ENCODE results near the gene OR51M1.
A peak's percentile ranks its signal among the peaks of the same experiment; 100 is the strongest.

The OR51M1 gene

GRCh38 chr11:5367448-5368074 is 16.1 kb upstream of the OR51M1 start:
- Histone ChIP-seq H3K79me2 (ENCODE audit: control insufficient read depth, insufficient read depth, low read length, poor library complexity) (no peaks in the 10 kb centered on the region), H4K12ac (ENCODE audit: low read depth, low read length) (no peak overlapping the region), H3K27me3 (ENCODE audit: insufficient read depth, low read length) (no peaks in the 10 kb centered on the region), H3K36me3 (ENCODE audit: control insufficient read depth in 1 of 2, insufficient read depth in 2 of 2, low read length in 2 of 2) (no peaks in the 10 kb centered on the region), H3K79me1 (ENCODE audit: low read length) (no peaks in the 10 kb centered on the region), H3K18ac (ENCODE audit: low read length) (no peak overlapping the region), H2BK12ac (ENCODE audit: low read length) (no peak overlapping the region), H2BK120ac (ENCODE audit: insufficient read depth, low read length, poor library complexity) (no peak overlapping the region), H4K8ac (ENCODE audit: low read depth, low read length) (no peak overlapping the region), H2BK5ac (ENCODE audit: low read depth, low read length, poor library complexity) (no peak overlapping the region), H3K4me2 (ENCODE audit: low read length) (no peak overlapping the region), H2AK5ac (ENCODE audit: low read length) (no peak overlapping the region), H2AFZ (ENCODE audit: insufficient read depth, low read length, poor library complexity) (no peak overlapping the region), H3K23ac (ENCODE audit: low read length) (no peak overlapping the region), H4K91ac (ENCODE audit: low read depth, low read length) (no peak overlapping the region), H3K9ac (ENCODE audit: low read length) (no peak overlapping the region), H3K4me1 (ENCODE audit: control insufficient read depth in 1 of 2, insufficient read depth in 2 of 2, low read length in 2 of 2) (peaks cover 0 to 3% of the 10 kb centered on the region in 2 experiments), H3K4ac (ENCODE audit: low read depth, low read length) (no peak overlapping the region), H3K27ac (ENCODE audit: low read depth, low read length) (no peak overlapping the region), H3K4me3 (ENCODE audit: low read depth, low read length) (no peak overlapping the region), H3K9me3 (ENCODE audit: insufficient read depth, low read depth, low read length) (no peaks in the 10 kb centered on the region), H3K14ac (ENCODE audit: low read length) (no peak overlapping the region)
- WGBS (ENCODE audit: extremely low coverage, insufficient coverage, insufficient read length) = no CpG with 5 or more reads among the region's 2 CpGs
- peak in 1 of 2 donors; percentile 46 for DNase-seq

GRCh38 chr11:5368502-5369043 is 15.0 kb upstream of the OR51M1 start:
- Histone ChIP-seq H3K36me3 (ENCODE audit: control insufficient read depth in 1 of 2, insufficient read depth in 2 of 2, low read length in 2 of 2) (no peaks in the 10 kb centered on the region), H4K12ac (ENCODE audit: low read depth, low read length) (no peak overlapping the region), H3K4me2 (ENCODE audit: low read length) (no peak overlapping the region), H2BK12ac (ENCODE audit: low read length) (no peak overlapping the region), H3K23ac (ENCODE audit: low read length) (no peak overlapping the region), H2BK120ac (ENCODE audit: insufficient read depth, low read length, poor library complexity) (no peak overlapping the region), H3K27ac (ENCODE audit: low read depth, low read length) (no peak overlapping the region), H3K4me1 (ENCODE audit: control insufficient read depth in 1 of 2, insufficient read depth in 2 of 2, low read length in 2 of 2) (peaks cover 0 to 3% of the 10 kb centered on the region in 2 experiments), H3K79me2 (ENCODE audit: control insufficient read depth, insufficient read depth, low read length, poor library complexity) (no peaks in the 10 kb centered on the region), H4K91ac (ENCODE audit: low read depth, low read length) (no peak overlapping the region), H2BK5ac (ENCODE audit: low read depth, low read length, poor library complexity) (no peak overlapping the region), H2AK5ac (ENCODE audit: low read length) (no peak overlapping the region), H3K27me3 (ENCODE audit: insufficient read depth, low read length) (no peaks in the 10 kb centered on the region), H3K14ac (ENCODE audit: low read length) (no peak overlapping the region), H3K4ac (ENCODE audit: low read depth, low read length) (no peak overlapping the region), H3K79me1 (ENCODE audit: low read length) (no peaks in the 10 kb centered on the region), H3K18ac (ENCODE audit: low read length) (no peak overlapping the region), H2AFZ (ENCODE audit: insufficient read depth, low read length, poor library complexity) (no peak overlapping the region), H3K9ac (ENCODE audit: low read length) (no peak overlapping the region), H3K4me3 (ENCODE audit: low read depth, low read length) (no peak overlapping the region), H4K8ac (ENCODE audit: low read depth, low read length) (no peak overlapping the region), H3K9me3 (ENCODE audit: insufficient read depth, low read depth, low read length) (peaks cover 2% of the 10 kb centered on the region)
- WGBS (ENCODE audit: extremely low coverage, insufficient coverage, insufficient read length) = no CpG with 5 or more reads among the region's 3 CpGs
- no peak for DNase-seq

- Histone ChIP-seq H3K14ac (ENCODE audit: low read length) (no peak overlapping the region), H3K79me1 (ENCODE audit: low read length) (no peaks in the 10 kb centered on the region), H2AK5ac (ENCODE audit: low read length) (no peak overlapping the region), H3K23ac (ENCODE audit: low read length) (no peak overlapping the region), H3K18ac (ENCODE audit: low read length) (no peak overlapping the region), H4K12ac (ENCODE audit: low read depth, low read length) (no peak overlapping the region), H3K9ac (ENCODE audit: low read length) (no peak overlapping the region), H2BK120ac (ENCODE audit: insufficient read depth, low read length, poor library complexity) (no peak overlapping the region), H3K4me1 (ENCODE audit: control insufficient read depth in 1 of 2, insufficient read depth in 2 of 2, low read length in 2 of 2) (peaks cover 0 to 2% of the 10 kb centered on the region in 2 experiments), H2BK12ac (ENCODE audit: low read length) (no peak overlapping the region), H2AFZ (ENCODE audit: insufficient read depth, low read length, poor library complexity) (no peak overlapping the region), H3K27me3 (ENCODE audit: insufficient read depth, low read length) (no peaks in the 10 kb centered on the region), H4K8ac (ENCODE audit: low read depth, low read length) (no peak overlapping the region), H3K4me3 (ENCODE audit: low read depth, low read length) (no peak overlapping the region), H3K36me3 (ENCODE audit: control insufficient read depth in 1 of 2, insufficient read depth in 2 of 2, low read length in 2 of 2) (no peaks in the 10 kb centered on the region), H3K27ac (ENCODE audit: low read depth, low read length) (no peak overlapping the region), H3K9me3 (ENCODE audit: insufficient read depth, low read depth, low read length) (peaks cover 2% of the 10 kb centered on the region), H3K4ac (ENCODE audit: low read depth, low read length) (no peak overlapping the region), H4K91ac (ENCODE audit: low read depth, low read length) (no peak overlapping the region), H3K79me2 (ENCODE audit: control insufficient read depth, insufficient read depth, low read length, poor library complexity) (no peaks in the 10 kb centered on the region), H2BK5ac (ENCODE audit: low read depth, low read length, poor library complexity) (no peak overlapping the region), H3K4me2 (ENCODE audit: low read length) (no peak overlapping the region)
- peak in 1 of 2 donors; percentile 33 for DNase-seq
These were observed 13.8 kb upstream of the OR51M1 start for GRCh38 chr11:5369789-5370188.

GRCh38 chr11:5380740-5381342 is 2.8 kb upstream of the OR51M1 start:
- no peak overlapping the region for H3K4ac ChIP-seq (ENCODE audit: low read depth, low read length)
- H4K12ac ChIP-seq (ENCODE audit: low read depth, low read length) = no peak overlapping the region
- WGBS (ENCODE audit: extremely low coverage, insufficient coverage, insufficient read length) = no CpG with 5 or more reads among the region's 4 CpGs
- H3K9ac ChIP-seq (ENCODE audit: low read length) = no peak overlapping the region
- H3K27me3 ChIP-seq (ENCODE audit: insufficient read depth, low read length) = no peaks in the 10 kb centered on the region
- H2BK12ac ChIP-seq (ENCODE audit: low read length) = no peak overlapping the region
- H3K4me1 ChIP-seq (ENCODE audit: control insufficient read depth in 1 of 2, insufficient read depth in 2 of 2, low read length in 2 of 2) = no peaks in the 10 kb centered on the region
- H2BK5ac ChIP-seq (ENCODE audit: low read depth, low read length, poor library complexity) = no peak overlapping the region
- no peak overlapping the region for H3K18ac ChIP-seq (ENCODE audit: low read length)
- H3K4me3 ChIP-seq (ENCODE audit: low read depth, low read length) = no peak overlapping the region
- no peak overlapping the region for H3K4me2 ChIP-seq (ENCODE audit: low read length)
- no peak overlapping the region for H3K23ac ChIP-seq (ENCODE audit: low read length)
- no peaks in the 10 kb centered on the region for H3K79me2 ChIP-seq (ENCODE audit: control insufficient read depth, insufficient read depth, low read length, poor library complexity)
- no peak overlapping the region for H2AFZ ChIP-seq (ENCODE audit: insufficient read depth, low read length, poor library complexity)
- H2BK120ac ChIP-seq (ENCODE audit: insufficient read depth, low read length, poor library complexity) = no peak overlapping the region
- no peaks in the 10 kb centered on the region for H3K36me3 ChIP-seq (ENCODE audit: control insufficient read depth in 1 of 2, insufficient read depth in 2 of 2, low read length in 2 of 2)
- no peak overlapping the region for H4K8ac ChIP-seq (ENCODE audit: low read depth, low read length)
- no peaks in the 10 kb centered on the region for H3K9me3 ChIP-seq (ENCODE audit: insufficient read depth, low read depth, low read length)
- H3K14ac ChIP-seq (ENCODE audit: low read length) = no peak overlapping the region
- H3K27ac ChIP-seq (ENCODE audit: low read depth, low read length) = no peak overlapping the region
- H2AK5ac ChIP-seq (ENCODE audit: low read length) = no peak overlapping the region
- DNase-seq = peak; percentile 52 to 87
- H3K79me1 ChIP-seq (ENCODE audit: low read length) = no peaks in the 10 kb centered on the region
- H4K91ac ChIP-seq (ENCODE audit: low read depth, low read length) = no peak overlapping the region
